GM20000 (cell line): ENCODE data around the gene C1orf35.
"Not testable (repeated sequence)": the region's sequence is repeated elsewhere in the genome, so short reads cannot be mapped to it uniquely, and the experiment has no call there.

Source experiments
- DNase-seq: peaks from one replicate; pipeline ENCODE4 v3.0.0; 2012; ENCODE audit warnings: low spot score
- CTCF ChIP-seq: IDR thresholded peaks from 2 replicates; pipeline ENCODE4 v1.5.1; 2012; ENCODE audit warnings: mild to moderate bottlenecking, control low read depth; ENCODE audit errors: extremely low read depth, missing control alignments

The C1orf35 gene

GRCh38 chr1:228117335-228117734, 14.2 kb upstream of the C1orf35 start:
- no peak for TF ChIP-seq CTCF
- no peak for DNase-seq

- no peak for DNase-seq
- TF ChIP-seq CTCF: no peak
Observed at GRCh38 chr1:228114827-228115226, 11.7 kb upstream of the C1orf35 start.

GRCh38 chr1:228112617-228113016, 9.5 kb upstream of the C1orf35 start:
- TF ChIP-seq CTCF: no peak
- no peak for DNase-seq

- TF ChIP-seq CTCF: no peak
Observed at GRCh38 chr1:228112167-228112566, 9.0 kb upstream of the C1orf35 start.

GRCh38 chr1:228111315-228111714, 8.2 kb upstream of the C1orf35 start:
- not testable (repeated sequence) for DNase-seq

More at GRCh38 chr1:228112167-228112566, 9.0 kb upstream of the C1orf35 start:
- no peak for DNase-seq

GRCh38 chr1:228110556-228110955, 7.4 kb upstream of the C1orf35 start:
- DNase-seq: no peak
- no peak for TF ChIP-seq CTCF

GRCh38 chr1:228109962-228110488, 6.9 kb upstream of the C1orf35 start:
- no peak for DNase-seq
- no peak for TF ChIP-seq CTCF
